HG02852 (cell line): ENCODE measurements around the gene CHD9.

Source experiments
- ATAC-seq: cut with Tn5 transposase; IDR thresholded peaks from one replicate; pipeline ENCODE4 v1.9.1; 2021; ENCODE audit warnings: mild to moderate bottlenecking, moderate library complexity; ENCODE audit not compliant: unreplicated experiment

Gene CHD9

DNA sequence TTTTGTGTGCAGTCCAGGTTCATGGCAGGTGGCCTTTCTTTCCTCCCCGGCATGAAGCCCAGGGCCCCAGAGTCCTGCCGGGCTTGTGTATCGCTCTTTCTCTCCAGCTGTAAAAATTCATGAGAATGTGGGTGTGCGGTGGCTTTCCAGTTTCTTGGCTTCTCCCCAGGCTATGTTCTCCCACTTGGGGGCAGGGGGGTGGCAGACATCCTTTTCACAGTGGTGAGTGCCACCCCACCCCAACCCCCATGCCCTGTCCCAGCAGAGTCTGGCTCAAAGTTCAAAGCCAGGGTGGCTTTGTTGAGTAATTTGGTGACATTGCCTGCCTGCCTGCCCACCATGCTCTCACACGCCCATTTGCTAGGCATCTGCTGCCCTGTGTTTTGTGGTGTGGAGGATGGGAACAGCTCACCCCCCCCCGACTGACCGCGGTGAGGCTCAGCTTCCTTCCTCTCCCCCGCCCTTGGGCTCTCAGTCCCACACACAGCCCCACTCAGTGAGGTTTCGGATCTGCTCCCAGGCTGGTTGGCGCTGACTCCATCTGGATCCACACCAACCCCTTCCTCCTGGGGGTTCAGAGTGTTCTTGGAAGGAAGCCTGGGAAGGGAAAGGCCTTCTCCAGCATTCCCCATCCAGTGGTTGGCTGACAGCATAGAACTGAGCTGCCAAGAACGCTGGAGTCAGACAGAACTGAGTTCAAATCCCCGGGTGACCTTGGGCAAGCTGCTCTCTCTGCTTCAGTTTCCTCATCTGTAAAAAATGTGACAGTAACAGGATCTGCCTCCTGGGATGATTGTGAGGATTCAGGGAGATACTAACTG is 36.0 kb downstream of the CHD9 start:
- peak; percentile 51 for ATAC-seq

DNA sequence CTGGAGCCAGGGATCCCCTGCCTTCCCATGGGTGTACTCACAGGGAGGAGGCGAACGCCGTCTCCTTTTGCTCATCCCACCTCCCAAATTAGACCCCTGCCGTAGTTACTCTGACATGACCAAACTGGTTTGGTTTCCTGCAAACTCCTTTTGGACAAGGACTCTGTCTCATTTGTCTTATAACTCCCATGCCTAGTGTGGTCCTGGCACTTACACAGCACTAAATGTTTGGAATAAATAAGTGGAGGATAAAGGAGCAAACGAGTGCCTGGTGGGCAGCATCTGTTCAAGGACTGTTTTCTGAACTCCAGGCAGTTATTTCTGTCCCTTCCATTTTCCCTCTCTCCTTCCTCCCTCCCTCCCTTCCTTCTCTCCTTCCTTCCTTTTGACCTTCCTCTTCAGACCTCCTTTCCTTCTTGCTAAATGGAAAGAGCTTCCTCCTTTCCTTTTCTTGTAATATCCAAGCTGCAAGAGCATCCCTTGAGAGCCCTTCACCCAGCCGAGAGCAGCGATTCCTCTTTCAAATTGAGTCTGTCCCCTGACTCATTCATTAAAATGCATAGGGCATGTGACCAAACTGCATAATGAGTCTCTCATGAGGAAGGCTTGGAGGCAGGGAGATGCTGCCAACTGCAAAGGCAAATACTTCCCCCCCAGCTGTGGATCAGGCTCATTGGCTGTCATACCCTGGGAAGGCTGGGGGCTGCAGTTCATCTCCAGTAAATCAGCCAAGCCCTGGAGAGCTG is 36.8 kb downstream of the CHD9 start:
- peak; percentile 58 for ATAC-seq

DNA sequence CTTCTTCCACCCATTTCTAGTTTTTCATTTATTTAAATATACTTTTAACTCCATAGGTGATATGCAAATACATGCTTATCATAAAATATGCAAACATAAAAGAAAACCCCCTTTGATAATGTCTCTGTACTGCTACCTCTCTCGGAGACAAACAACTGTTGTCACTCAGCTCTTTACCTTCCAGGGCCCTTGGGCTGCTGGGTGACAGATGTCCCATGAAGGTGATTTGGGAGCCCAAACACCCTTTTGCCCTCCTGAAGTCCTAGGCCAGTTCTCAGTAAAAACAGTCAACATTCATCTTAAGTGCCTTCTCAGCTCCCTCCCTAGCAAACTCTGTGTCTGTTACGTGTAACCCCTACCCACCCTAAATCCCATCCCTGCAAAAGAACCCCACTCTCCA is 37.5 kb downstream of the CHD9 start:
- no peak for ATAC-seq

DNA sequence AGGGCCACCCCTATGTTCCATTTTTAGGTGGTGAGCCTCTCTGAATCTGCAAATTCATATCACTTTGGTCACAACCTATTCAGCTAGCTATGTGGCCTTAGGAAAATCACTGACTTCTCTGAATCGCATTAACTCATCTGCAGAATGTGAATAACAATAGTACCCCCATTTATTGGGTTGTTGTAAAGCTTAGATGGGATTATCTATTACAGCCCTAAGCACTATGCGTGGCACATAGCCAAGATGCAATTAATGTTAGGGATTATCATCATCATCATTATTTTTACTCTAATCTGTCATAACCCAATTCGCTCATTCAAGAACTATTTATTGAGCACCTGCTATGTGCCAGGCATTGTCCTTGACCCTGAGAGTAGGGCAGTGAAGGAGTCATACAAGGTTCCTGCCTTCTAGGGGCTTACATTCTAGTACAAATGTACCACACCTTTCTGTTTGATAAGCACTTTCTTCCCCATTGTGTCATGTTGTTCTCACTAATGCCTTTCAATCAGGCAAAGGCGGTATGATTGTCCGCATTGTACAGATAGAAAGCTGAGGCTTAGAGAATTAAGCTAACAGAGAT is 38.5 kb downstream of the CHD9 start:
- ATAC-seq, result no peak

DNA sequence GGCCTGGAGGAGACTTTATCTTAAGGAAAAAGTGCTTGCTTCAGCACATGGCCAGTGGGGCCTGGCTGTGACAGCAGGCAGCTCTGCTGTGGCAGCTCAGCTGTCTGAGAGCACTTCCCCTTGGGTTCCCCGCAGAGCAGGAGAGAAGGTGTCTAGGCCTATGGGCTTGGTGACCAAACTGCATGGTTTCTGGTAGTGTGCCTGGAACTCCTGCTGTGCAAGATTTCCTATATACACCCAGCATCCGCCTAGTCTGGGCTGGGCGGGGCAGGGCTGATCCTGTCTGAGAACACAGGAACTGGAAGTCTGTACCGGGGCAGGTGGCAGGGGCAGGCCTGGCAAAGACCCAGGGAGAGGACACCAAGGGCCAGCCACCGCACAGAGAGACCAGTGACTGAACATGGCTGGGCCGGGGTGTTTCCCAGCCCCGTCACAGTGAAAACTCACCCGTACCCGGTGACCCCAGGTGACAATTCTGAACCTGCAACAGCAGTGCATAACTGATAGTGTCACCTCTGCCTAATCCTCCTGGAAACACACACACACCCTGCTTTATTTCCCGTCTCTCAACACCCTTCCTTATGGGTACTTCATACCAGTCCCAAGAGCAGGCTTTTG is 39.3 kb downstream of the CHD9 start:
- peak; percentile 47 for ATAC-seq

DNA sequence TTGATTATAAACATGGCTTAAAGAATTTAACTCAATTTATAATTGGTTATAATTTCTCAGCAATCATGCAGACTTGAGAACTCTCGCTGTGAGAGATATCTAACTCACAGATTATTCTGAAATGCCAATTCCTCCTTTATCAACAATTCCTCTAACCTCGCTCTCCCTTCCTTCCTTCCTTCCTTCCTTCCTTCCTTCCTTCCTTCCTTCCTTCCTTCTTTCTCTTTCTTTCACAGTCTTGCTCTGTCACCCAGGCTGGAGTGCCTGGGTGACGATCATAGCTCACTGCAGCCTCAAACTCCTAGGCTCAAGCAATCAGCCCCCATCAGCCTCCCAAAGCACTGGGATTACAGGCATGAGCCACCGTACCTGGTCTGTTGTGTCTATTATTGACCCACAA is 42.4 kb downstream of the CHD9 start:
- no peak for ATAC-seq

DNA sequence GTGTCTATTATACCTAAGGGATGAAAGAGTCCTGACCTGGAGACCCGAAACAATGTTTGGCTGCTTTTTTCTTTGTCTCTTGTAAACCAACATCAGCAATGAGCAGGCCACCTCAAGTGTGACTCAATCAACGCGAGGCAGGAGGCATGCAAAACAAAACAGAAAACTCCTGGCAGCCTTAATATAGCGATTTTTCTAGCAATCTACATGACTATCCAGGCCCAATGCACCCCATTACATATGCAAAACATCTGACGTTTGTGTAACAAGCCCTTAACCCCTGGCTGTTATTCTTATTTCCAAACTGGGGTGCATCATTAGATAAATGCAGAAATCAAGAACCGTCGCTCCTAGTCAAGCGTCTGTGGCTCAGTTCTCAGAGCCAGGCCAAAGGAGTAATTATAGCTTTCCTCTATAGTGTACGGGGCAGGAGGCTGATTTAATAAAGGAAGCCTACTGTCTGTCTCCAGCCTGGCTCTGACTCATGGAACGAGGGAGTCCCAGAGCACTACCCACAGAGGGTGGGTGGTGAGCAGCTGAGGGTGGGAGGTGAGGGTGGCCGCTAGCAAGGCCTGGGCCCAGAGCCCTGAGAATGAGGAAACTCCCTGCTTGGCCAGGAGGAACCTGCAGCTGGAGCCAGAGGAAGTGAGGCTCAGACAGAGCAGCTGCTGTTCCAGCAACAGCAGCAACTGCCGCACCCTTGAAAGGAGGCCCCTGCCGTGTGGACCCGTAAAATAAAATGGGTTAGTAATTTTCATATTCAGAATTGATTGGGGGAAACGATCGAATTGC is 43.9 kb downstream of the CHD9 start:
- ATAC-seq, result peak; percentile 65

DNA sequence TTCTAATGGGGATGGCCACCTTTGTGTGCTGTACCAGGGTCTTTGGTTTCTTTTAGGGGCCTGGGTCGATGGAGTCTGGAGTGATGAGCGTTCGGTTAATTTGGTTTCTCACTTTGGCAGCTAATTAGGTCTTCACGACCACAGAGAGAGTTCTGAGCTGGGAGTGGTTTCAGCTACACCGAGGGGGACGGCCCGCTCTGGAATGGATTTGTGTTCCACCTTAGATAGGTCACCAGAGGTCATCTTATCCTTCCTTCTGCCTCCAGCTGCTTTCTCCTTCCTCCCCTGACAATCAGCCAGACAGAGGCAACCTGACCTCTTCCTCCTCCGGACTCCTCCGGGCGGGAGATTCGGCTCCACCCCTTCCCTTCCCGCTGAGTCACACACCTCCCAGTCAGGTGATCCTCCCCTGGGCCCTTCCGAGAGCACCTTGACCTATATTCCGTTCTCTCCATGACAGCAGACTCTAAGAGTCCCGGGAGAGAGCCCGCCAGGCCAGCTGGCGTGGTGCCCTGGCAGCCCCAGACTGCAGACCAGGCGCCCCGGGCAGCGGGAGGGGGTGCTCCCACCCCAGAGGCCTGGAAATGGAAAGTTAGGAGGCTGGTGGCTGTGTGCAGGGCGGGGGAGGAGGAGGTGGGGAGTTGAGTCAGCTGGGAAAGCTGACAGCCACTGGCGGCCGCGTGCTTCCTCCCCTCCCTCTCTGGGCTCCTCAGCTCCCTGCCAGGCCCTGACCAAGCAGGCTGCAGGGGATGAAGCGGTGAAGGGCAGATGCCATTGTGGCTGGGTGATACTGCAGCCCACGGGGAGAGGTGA is 44.7 kb downstream of the CHD9 start:
- peak; percentile 58 for ATAC-seq

DNA sequence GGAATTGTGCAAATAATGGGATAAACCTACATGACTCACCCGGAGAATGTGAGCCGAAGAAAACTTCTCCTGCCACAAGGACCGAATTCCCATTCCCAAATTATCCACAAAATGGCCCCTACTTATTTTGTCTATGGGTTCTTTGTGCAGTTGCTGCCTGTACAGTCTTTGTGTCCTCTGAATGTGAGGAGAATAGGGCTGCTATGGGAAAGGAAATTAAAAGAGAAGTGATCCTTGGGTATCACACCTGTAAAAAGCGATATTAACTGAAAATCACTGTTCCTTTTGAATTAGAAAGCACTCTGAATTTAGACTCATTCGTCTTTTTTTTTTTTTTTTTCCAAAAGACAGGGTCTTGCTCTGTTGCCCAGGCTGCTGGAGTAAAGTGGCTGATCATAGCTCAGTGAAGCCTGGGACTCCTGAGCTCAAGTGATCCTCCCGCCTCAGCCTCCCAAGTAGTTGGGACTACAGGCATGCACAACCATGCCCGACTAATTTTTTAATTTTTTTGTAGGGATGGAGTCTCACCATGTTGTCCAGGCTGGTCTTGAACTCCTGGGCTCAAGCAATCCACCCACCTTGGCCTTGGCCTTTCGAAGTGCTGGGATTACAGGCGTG is 45.4 kb downstream of the CHD9 start:
- ATAC-seq, result no peak

DNA sequence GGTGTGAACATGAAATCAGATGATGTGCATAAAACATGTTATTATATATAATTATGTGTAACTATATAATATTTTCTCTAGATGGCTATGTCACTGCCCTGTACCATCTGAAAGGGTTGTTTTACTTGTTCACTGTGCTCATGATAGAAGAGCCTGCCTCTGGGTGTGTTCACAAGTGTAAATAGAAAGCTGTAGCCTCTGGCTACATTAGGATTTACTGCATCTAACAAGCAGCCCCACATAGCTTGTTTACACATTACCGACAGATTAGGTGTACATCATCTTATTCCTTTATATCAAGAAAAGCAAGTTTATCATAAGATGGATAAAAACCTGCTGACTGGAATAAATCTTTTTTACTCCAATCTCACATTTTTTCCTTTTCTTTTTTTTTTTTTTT is 46.1 kb downstream of the CHD9 start:
- no peak for ATAC-seq

DNA sequence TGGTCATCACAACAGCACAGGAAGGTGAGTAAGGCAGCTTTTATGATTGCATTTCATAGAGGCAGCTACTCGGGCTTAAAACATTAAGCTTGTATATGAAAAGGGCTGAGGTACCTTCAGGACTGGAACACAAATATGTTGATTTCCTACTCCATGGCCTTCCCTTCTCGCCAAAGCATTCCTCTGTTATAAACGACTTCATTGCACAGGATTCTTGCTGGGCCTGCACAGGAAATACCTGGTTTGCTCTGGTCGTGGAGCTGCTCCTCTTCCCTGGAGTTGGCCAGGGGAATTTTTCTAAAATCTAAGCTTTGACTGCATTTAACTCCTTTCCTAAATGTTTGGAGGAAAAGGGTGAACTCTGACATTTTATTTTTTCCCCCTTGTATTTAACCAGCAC is 49.0 kb downstream of the CHD9 start:
- ATAC-seq, result no peak

DNA sequence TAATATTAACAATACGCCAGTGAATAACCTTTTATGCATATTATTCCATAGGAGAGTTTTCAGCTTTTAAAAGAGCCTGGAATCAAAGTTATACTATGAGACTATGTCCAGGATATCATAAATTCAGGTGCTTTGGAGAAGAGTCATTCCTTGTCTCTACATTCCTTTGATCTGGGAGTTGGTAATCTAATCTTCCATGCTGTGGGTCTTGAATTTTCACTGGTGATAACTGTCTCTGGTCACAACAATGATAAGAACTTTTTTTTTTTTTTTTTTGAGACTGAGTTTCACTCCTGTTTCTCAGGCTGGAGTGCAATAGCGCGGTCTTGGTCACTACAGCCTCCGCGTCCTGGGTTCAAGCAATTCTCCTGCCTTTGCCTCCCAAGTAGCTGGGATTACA is 50.8 kb downstream of the CHD9 start:
- ATAC-seq, result no peak

DNA sequence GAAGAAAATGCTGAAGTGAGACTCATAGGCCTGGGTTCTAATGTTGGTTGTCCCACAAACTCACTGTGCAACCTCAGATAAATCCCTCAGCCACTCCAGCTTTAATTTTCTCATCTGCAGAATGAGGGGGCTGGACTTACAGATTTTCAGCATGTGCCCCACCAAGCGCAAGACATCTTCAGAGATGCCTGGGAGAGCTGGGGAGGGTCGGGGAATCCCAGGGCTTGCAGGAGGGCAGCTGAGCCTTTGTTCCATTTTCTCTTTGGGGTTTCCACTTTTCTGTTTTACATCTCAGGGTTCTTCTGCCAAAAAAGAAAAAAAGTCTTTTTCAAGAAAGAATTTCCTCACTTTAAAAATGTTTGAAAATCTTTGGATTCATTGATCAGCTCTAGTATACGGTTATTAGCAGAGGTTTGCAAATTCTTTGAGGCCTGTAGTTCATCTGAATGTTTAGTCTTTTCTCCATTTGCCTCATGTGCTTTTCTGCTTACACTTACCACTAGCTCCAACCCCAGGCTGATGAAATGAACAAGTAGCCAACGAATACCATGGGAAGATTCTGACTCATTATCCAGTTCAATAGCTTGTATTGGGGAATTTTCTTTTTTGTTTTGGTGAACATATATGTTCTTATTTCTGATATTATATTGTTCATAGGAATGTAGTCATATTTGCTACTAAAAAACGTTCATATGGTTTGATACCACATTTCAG is 56.4 kb downstream of the CHD9 start:
- no peak for ATAC-seq

DNA sequence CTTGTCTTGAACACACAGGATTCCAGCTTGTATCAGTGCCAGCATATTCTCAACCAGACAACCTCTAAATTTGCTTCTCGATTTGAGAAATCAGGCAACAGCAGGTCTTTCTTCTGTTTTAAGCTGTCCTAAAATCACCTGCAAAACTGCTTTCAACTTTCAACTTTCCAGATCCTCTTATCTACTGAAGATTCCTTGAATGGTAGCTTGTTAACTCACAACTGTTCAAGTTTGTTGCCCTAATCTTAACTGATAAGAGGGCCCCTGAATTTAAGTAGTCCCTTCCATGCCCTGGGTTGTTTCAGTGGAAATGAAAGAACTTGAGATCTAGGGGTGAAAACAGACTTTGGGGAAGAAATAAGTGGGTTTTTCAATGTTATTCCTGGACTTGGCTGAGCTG is 57.2 kb downstream of the CHD9 start:
- no peak for ATAC-seq

DNA sequence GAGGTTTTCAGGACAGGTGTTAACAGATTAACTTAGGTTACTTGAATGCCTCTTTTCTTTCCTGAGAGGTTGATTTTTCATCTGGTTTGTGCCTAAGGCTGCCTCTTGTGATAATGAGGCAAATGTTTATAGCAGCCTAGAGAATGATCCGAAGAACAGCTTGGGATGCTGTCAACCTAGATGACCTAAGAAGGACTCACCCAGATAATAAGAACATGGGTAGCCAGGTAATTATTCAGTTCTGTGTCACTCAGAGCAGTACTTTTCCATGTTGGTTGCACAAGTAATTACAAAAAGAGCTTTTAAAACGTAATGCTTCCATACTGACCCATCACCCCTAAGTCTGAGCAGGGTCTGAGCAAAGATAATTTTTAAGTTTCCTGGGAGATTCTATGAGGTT is 60.3 kb downstream of the CHD9 start:
- ATAC-seq, result no peak

DNA sequence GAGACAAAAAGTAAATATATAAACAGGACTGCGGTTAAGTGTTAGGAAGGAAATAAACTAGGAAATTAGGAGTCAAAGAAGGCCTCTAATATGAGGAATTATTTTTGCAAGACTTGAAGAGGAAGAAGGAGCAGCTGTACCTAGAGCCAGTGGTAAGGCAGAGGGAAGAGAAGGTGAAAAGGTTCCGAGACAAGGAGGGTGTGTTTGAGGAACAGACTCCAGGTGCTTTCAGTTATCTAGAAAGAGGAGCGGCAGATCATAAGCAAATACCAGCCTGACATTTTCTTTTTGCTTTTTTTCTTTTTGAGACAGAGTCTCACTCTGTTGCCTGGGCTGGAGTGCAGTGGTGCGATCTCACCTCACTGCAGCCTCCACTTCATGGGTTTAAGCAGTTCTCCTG is 61.0 kb downstream of the CHD9 start:
- no peak for ATAC-seq

DNA sequence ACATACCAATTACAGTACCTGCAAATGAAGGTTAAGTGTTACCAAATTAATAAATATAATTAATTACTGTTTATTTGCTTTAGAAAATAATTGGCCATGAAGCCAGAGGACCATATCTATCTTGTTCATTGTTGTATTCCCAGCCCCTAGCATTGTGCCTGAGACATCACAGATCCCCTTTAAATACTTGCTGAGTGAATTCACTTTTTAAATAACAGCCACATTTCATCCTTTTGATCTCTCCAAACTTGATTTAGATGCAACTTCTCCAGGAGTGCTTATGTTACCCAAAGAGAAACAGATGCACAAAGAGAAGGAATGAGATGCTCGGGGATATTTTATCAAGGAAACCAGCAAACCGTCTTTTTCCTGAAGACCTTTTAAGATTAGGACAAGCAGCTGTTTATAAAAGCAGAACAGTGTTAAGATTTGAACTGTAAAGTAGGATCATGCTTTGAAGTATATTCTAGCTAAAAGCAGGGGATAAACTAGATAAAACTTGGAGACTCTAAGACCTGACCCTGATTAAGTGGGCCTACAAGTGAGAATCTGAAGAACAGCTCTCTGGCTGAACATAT is 66.3 kb downstream of the CHD9 start:
- ATAC-seq, result no peak

DNA sequence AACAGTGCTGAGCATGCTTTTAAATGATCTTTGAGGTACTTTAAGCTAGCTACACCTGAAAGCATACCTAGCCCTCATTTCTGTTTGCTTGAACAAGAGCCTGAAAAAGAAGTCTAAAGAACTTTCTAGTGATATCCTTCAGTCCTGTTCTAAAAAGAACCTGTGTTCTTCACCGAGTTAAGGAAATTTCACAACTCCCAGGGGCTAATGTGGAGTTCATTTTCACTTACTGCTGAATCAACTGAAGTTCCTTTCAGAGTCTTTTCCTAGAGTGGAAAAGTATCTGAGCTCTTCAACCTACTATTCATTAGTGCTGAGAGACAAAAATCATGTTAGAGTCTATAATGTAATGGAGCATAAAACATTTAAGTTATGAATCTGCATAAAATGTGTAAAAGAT is 66.9 kb downstream of the CHD9 start:
- ATAC-seq, result no peak

DNA sequence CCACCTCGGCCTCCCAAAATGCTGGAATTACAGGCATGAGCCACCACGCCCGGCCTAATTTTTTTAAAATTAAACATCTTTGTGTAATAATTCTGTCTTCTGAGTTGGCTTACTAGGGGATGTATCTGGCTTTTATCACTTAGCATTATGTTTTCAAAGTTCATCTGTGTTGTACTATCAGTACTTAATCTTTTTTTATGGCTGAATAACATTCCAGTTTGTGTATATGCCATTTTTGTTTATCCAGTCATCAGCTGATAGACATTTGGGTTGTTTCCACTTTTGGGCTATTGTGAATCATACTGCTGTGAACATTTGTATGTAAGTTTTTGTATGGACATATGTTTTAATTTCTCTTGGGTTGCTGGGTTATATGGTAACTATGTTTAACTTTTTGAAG is 69.0 kb downstream of the CHD9 start:
- no peak for ATAC-seq
